GM18519 (cell line): ENCODE measurements around the gene LDLRAP1.
"Not testable (repeated sequence)": the region's sequence is repeated elsewhere in the genome, so short reads cannot be mapped to it uniquely, and the experiment has no call there.

ENCODE experiments used
- ATAC-seq: cut with Tn5 transposase; IDR thresholded peaks from one replicate; pipeline ENCODE4 v1.9.1; 2021; ENCODE audit warnings: mild to moderate bottlenecking, moderate library complexity; ENCODE audit not compliant: unreplicated experiment, low FRiP score

Gene LDLRAP1

GRCh38 chr1:25572708-25573590 is 29.5 kb downstream of the LDLRAP1 start:
- ATAC-seq: no peak

GRCh38 chr1:25573591-25573930 is 30.2 kb downstream of the LDLRAP1 start:
- no peak for ATAC-seq

GRCh38 chr1:25573961-25574360 is 30.6 kb downstream of the LDLRAP1 start:
- no peak for ATAC-seq

GRCh38 chr1:25575191-25575590 is 31.8 kb downstream of the LDLRAP1 start:
- no peak for ATAC-seq

GRCh38 chr1:25576459-25577133 is 33.2 kb downstream of the LDLRAP1 start:
- ATAC-seq: no peak

- ATAC-seq: no peak
Measured at GRCh38 chr1:25577134-25577920, 33.9 kb downstream of the LDLRAP1 start.

GRCh38 chr1:25579292-25580252 is 36.2 kb downstream of the LDLRAP1 start:
- no peak for ATAC-seq

- ATAC-seq: no peak
Measured at GRCh38 chr1:25580927-25581326, 37.5 kb downstream of the LDLRAP1 start.

GRCh38 chr1:25581764-25582163 is 38.4 kb downstream of the LDLRAP1 start:
- no peak for ATAC-seq

- ATAC-seq: no peak
Measured at GRCh38 chr1:25583519-25584370, 40.3 kb downstream of the LDLRAP1 start.

- ATAC-seq: no peak
Measured at GRCh38 chr1:25586181-25586588, 42.8 kb downstream of the LDLRAP1 start.

GRCh38 chr1:25587290-25587689 is 43.9 kb downstream of the LDLRAP1 start:
- ATAC-seq: no peak

- not testable (repeated sequence) for ATAC-seq
Measured at GRCh38 chr1:25588224-25588623, 44.8 kb downstream of the LDLRAP1 start.

GRCh38 chr1:25588786-25589185 is 45.4 kb downstream of the LDLRAP1 start:
- not testable (repeated sequence) for ATAC-seq

GRCh38 chr1:25590096-25590824 is 46.9 kb downstream of the LDLRAP1 start:
- no peak for ATAC-seq

GRCh38 chr1:25593861-25594260 is 50.5 kb downstream of the LDLRAP1 start:
- ATAC-seq: no peak

GRCh38 chr1:25594971-25595370 is 51.6 kb downstream of the LDLRAP1 start:
- ATAC-seq: no peak

- ATAC-seq: not testable (repeated sequence)
Measured at GRCh38 chr1:25596641-25597040, 53.2 kb downstream of the LDLRAP1 start.
